Measurements from ENCODE around the gene DIS3L2.

Gene DIS3L2

GRCh38 chr2:232228332-232228731 lies 266.8 kb downstream of the DIS3L2 start:
- no peaks in the 10 kb centered on the region for H3K79me2 ChIP-seq (ENCODE audit: control insufficient read depth, insufficient read depth, low read length)
- no peak overlapping the region for H3K4me2 ChIP-seq (ENCODE audit: low read length)
- no peak overlapping the region for H2BK5ac ChIP-seq (ENCODE audit: low read length)
- no peak overlapping the region for H4K5ac ChIP-seq (ENCODE audit: low read length)
- WGBS (ENCODE audit: extremely low coverage, insufficient coverage, low lambda C conversion rate) = no CpG with 5 or more reads among the region's 4 CpGs
- DNase-seq = no peak
- H2BK120ac ChIP-seq (ENCODE audit: low read depth, low read length) = no peak overlapping the region
- no peak overlapping the region for H3K56ac ChIP-seq (ENCODE audit: low read length)
- no peak overlapping the region for H4K8ac ChIP-seq (ENCODE audit: low read depth, low read length)
- no peak overlapping the region for H2BK15ac ChIP-seq (replicated peaks; ENCODE audit: low read depth)
- H3K36me3 ChIP-seq (ENCODE audit: control insufficient read depth, insufficient read depth, low read length) = no peaks in the 10 kb centered on the region
- H3K23ac ChIP-seq (ENCODE audit: low read length) = no peak overlapping the region
- H3K79me1 ChIP-seq (ENCODE audit: low read length) = no peaks in the 10 kb centered on the region
- no peak overlapping the region for H3K27ac ChIP-seq (ENCODE audit: low read depth, low read length)
- no peak overlapping the region for H3K4me3 ChIP-seq (ENCODE audit: low read length)
- no peaks in the 10 kb centered on the region for H3K27me3 ChIP-seq (ENCODE audit: insufficient read depth, low read length, poor library complexity)
- no peak overlapping the region for H2AK5ac ChIP-seq (ENCODE audit: low read length)
- no peak overlapping the region for H3K4ac ChIP-seq (ENCODE audit: low read depth, low read length)
- H3K18ac ChIP-seq (ENCODE audit: low read length) = no peak overlapping the region
- H3K9ac ChIP-seq (ENCODE audit: low read length) = no peak overlapping the region
- no peaks in the 10 kb centered on the region for H3K4me1 ChIP-seq (ENCODE audit: control insufficient read depth, low read depth, low read length)

GRCh38 chr2:232228971-232229894 lies 267.7 kb downstream of the DIS3L2 start:
- no peak overlapping the region for H2BK15ac ChIP-seq (replicated peaks; ENCODE audit: low read depth)
- no peak overlapping the region for H3K56ac ChIP-seq (ENCODE audit: low read length)
- no peak overlapping the region for H3K27ac ChIP-seq (ENCODE audit: low read depth, low read length)
- no CpG with 5 or more reads among the region's 7 CpGs for WGBS (ENCODE audit: extremely low coverage, insufficient coverage, low lambda C conversion rate)
- no peaks in the 10 kb centered on the region for H3K79me2 ChIP-seq (ENCODE audit: control insufficient read depth, insufficient read depth, low read length)
- H3K18ac ChIP-seq (ENCODE audit: low read length) = no peak overlapping the region
- H3K23ac ChIP-seq (ENCODE audit: low read length) = no peak overlapping the region
- H3K4me1 ChIP-seq (ENCODE audit: control insufficient read depth, low read depth, low read length) = no peaks in the 10 kb centered on the region
- H3K4ac ChIP-seq (ENCODE audit: low read depth, low read length) = no peak overlapping the region
- no peak overlapping the region for H2BK5ac ChIP-seq (ENCODE audit: low read length)
- no peaks in the 10 kb centered on the region for H3K27me3 ChIP-seq (ENCODE audit: insufficient read depth, low read length, poor library complexity)
- H4K5ac ChIP-seq (ENCODE audit: low read length) = no peak overlapping the region
- no peak overlapping the region for H2BK120ac ChIP-seq (ENCODE audit: low read depth, low read length)
- no peaks in the 10 kb centered on the region for H3K79me1 ChIP-seq (ENCODE audit: low read length)
- no peak overlapping the region for H3K4me2 ChIP-seq (ENCODE audit: low read length)
- no peaks in the 10 kb centered on the region for H3K36me3 ChIP-seq (ENCODE audit: control insufficient read depth, insufficient read depth, low read length)
- H4K8ac ChIP-seq (ENCODE audit: low read depth, low read length) = no peak overlapping the region
- peak; percentile 39 for DNase-seq
- H3K4me3 ChIP-seq (ENCODE audit: low read length) = no peak overlapping the region
- no peak overlapping the region for H2AK5ac ChIP-seq (ENCODE audit: low read length)
- no peak overlapping the region for H3K9ac ChIP-seq (ENCODE audit: low read length)

GRCh38 chr2:232229911-232230310 lies 268.4 kb downstream of the DIS3L2 start:
- H3K4me2 ChIP-seq (ENCODE audit: low read length) = no peak overlapping the region
- no peak overlapping the region for H3K9ac ChIP-seq (ENCODE audit: low read length)
- H2BK120ac ChIP-seq (ENCODE audit: low read depth, low read length) = no peak overlapping the region
- no peaks in the 10 kb centered on the region for H3K4me1 ChIP-seq (ENCODE audit: control insufficient read depth, low read depth, low read length)
- H3K56ac ChIP-seq (ENCODE audit: low read length) = no peak overlapping the region
- no peaks in the 10 kb centered on the region for H3K79me2 ChIP-seq (ENCODE audit: control insufficient read depth, insufficient read depth, low read length)
- no peak overlapping the region for H3K4ac ChIP-seq (ENCODE audit: low read depth, low read length)
- H2BK15ac ChIP-seq (replicated peaks; ENCODE audit: low read depth) = no peak overlapping the region
- no peak overlapping the region for H4K5ac ChIP-seq (ENCODE audit: low read length)
- no CpG with 5 or more reads among the region's 3 CpGs for WGBS (ENCODE audit: extremely low coverage, insufficient coverage, low lambda C conversion rate)
- no peak overlapping the region for H3K23ac ChIP-seq (ENCODE audit: low read length)
- no peak overlapping the region for H2AK5ac ChIP-seq (ENCODE audit: low read length)
- H3K4me3 ChIP-seq (ENCODE audit: low read length) = no peak overlapping the region
- no peak overlapping the region for H3K18ac ChIP-seq (ENCODE audit: low read length)
- no peak overlapping the region for H2BK5ac ChIP-seq (ENCODE audit: low read length)
- H3K79me1 ChIP-seq (ENCODE audit: low read length) = no peaks in the 10 kb centered on the region
- DNase-seq = peak; percentile 50
- no peak overlapping the region for H3K27ac ChIP-seq (ENCODE audit: low read depth, low read length)
- H3K36me3 ChIP-seq (ENCODE audit: control insufficient read depth, insufficient read depth, low read length) = no peaks in the 10 kb centered on the region
- no peaks in the 10 kb centered on the region for H3K27me3 ChIP-seq (ENCODE audit: insufficient read depth, low read length, poor library complexity)
- no peak overlapping the region for H4K8ac ChIP-seq (ENCODE audit: low read depth, low read length)

- Histone ChIP-seq H3K36me3 (ENCODE audit: control insufficient read depth, insufficient read depth, low read length) (no peaks in the 10 kb centered on the region), H3K27ac (ENCODE audit: low read depth, low read length) (no peak overlapping the region), H3K9ac (ENCODE audit: low read length) (no peak overlapping the region), H3K4me3 (ENCODE audit: low read length) (no peak overlapping the region), H3K4me1 (ENCODE audit: control insufficient read depth, low read depth, low read length) (no peaks in the 10 kb centered on the region), H2BK15ac (replicated peaks; ENCODE audit: low read depth) (no peak overlapping the region), H3K23ac (ENCODE audit: low read length) (no peak overlapping the region), H3K79me1 (ENCODE audit: low read length) (no peaks in the 10 kb centered on the region), H4K5ac (ENCODE audit: low read length) (no peak overlapping the region), H3K56ac (ENCODE audit: low read length) (no peak overlapping the region), H2BK5ac (ENCODE audit: low read length) (no peak overlapping the region), H2AK5ac (ENCODE audit: low read length) (no peak overlapping the region), H2BK120ac (ENCODE audit: low read depth, low read length) (no peak overlapping the region), H3K27me3 (ENCODE audit: insufficient read depth, low read length, poor library complexity) (no peaks in the 10 kb centered on the region), H3K4me2 (ENCODE audit: low read length) (no peak overlapping the region), H3K79me2 (ENCODE audit: control insufficient read depth, insufficient read depth, low read length) (no peaks in the 10 kb centered on the region), H3K18ac (ENCODE audit: low read length) (no peak overlapping the region), H4K8ac (ENCODE audit: low read depth, low read length) (no peak overlapping the region), H3K4ac (ENCODE audit: low read depth, low read length) (no peak overlapping the region)
- WGBS (ENCODE audit: extremely low coverage, insufficient coverage, low lambda C conversion rate) = no CpG with 5 or more reads among the region's 3 CpGs
- DNase-seq = peak; percentile 74
Measured at GRCh38 chr2:232230560-232230959, 269.0 kb downstream of the DIS3L2 start.

GRCh38 chr2:232231554-232231953 lies 270.0 kb downstream of the DIS3L2 start:
- Histone ChIP-seq H3K4ac (ENCODE audit: low read depth, low read length) (no peak overlapping the region), H3K79me2 (ENCODE audit: control insufficient read depth, insufficient read depth, low read length) (no peaks in the 10 kb centered on the region), H3K23ac (ENCODE audit: low read length) (no peak overlapping the region), H2BK5ac (ENCODE audit: low read length) (no peak overlapping the region), H3K36me3 (ENCODE audit: control insufficient read depth, insufficient read depth, low read length) (no peaks in the 10 kb centered on the region), H2AK5ac (ENCODE audit: low read length) (no peak overlapping the region), H2BK15ac (replicated peaks; ENCODE audit: low read depth) (no peak overlapping the region), H3K79me1 (ENCODE audit: low read length) (no peaks in the 10 kb centered on the region), H3K4me2 (ENCODE audit: low read length) (no peak overlapping the region), H4K8ac (ENCODE audit: low read depth, low read length) (no peak overlapping the region), H3K9ac (ENCODE audit: low read length) (no peak overlapping the region), H3K27me3 (ENCODE audit: insufficient read depth, low read length, poor library complexity) (no peaks in the 10 kb centered on the region), H3K4me1 (ENCODE audit: control insufficient read depth, low read depth, low read length) (no peaks in the 10 kb centered on the region), H3K27ac (ENCODE audit: low read depth, low read length) (no peak overlapping the region), H4K5ac (ENCODE audit: low read length) (no peak overlapping the region), H3K4me3 (ENCODE audit: low read length) (no peak overlapping the region), H2BK120ac (ENCODE audit: low read depth, low read length) (no peak overlapping the region), H3K18ac (ENCODE audit: low read length) (no peak overlapping the region), H3K56ac (ENCODE audit: low read length) (no peak overlapping the region)
- DNase-seq = no peak
- no CpG with 5 or more reads among the region's 4 CpGs for WGBS (ENCODE audit: extremely low coverage, insufficient coverage, low lambda C conversion rate)

GRCh38 chr2:232232915-232233314 lies 271.4 kb downstream of the DIS3L2 start:
- Histone ChIP-seq H2BK15ac (replicated peaks; ENCODE audit: low read depth) (no peak overlapping the region), H3K56ac (ENCODE audit: low read length) (no peak overlapping the region), H2AK5ac (ENCODE audit: low read length) (no peak overlapping the region), H3K36me3 (ENCODE audit: control insufficient read depth, insufficient read depth, low read length) (no peaks in the 10 kb centered on the region), H3K4ac (ENCODE audit: low read depth, low read length) (no peak overlapping the region), H3K4me3 (ENCODE audit: low read length) (no peak overlapping the region), H3K27me3 (ENCODE audit: insufficient read depth, low read length, poor library complexity) (no peaks in the 10 kb centered on the region), H3K79me1 (ENCODE audit: low read length) (no peaks in the 10 kb centered on the region), H2BK120ac (ENCODE audit: low read depth, low read length) (no peak overlapping the region), H4K8ac (ENCODE audit: low read depth, low read length) (no peak overlapping the region), H2BK5ac (ENCODE audit: low read length) (no peak overlapping the region), H3K4me2 (ENCODE audit: low read length) (no peak overlapping the region), H3K79me2 (ENCODE audit: control insufficient read depth, insufficient read depth, low read length) (no peaks in the 10 kb centered on the region), H3K23ac (ENCODE audit: low read length) (no peak overlapping the region), H3K9ac (ENCODE audit: low read length) (no peak overlapping the region), H3K4me1 (ENCODE audit: control insufficient read depth, low read depth, low read length) (no peaks in the 10 kb centered on the region), H4K5ac (ENCODE audit: low read length) (no peak overlapping the region), H3K27ac (ENCODE audit: low read depth, low read length) (no peak overlapping the region), H3K18ac (ENCODE audit: low read length) (no peak overlapping the region)
- DNase-seq = no peak
- WGBS (ENCODE audit: extremely low coverage, insufficient coverage, low lambda C conversion rate) = no CpG with 5 or more reads among the region's 2 CpGs
